Smooth muscle cell of the brain vasculature (primary cell): Measurements from ENCODE around the gene BCHE.
A peak's percentile ranks its signal among the peaks of the same experiment; 100 is the strongest.

Experiments used
- DNase-seq: peaks from one replicate; pipeline ENCODE4 v3.0.0-alpha.2; 2012; ENCODE audit warnings: low read depth, low spot score

BCHE gene

GRCh38 chr3:165837058-165837525 is at the start of gene BCHE:
Gene BCHE (minus strand): TSS chr3:165837423. CDS start chr3:165831033, 6,390 bp downstream.
- peak; percentile 46 for DNase-seq

DNA sequence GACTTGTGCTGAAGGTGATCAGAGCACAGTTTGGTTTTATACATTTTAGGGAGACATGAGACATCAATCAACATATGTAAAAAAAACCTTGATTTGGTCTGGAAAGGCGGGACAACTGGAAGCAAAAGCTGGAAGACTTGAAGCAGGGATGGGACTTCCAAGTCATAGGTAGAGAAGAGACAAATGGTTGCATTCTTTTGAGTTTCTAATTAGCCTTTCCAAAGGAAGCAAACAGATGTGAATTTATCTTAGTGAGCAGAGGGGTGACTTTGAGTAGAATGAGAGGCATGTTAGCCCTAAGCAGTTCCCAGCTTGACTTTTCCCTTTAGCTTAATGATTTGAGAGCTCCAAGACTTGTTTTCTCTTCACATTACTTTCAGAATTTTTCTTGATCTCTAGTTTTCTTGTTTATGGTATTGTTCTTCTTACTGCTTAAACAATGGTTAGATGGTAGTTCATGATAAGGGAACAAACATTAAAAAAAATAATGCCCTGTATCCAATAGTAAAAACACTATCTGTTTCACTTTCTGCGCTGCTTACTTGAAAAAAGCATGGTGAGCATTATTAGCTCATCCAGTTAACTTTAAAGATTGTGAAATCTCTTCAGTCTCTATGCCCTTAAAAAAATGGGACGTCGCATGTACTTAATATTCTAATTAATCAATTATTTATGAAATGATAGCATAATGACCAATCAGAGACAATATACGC is 48.5 kb upstream of the BCHE start:
- no peak for DNase-seq

- DNase-seq = no peak
These were observed 47.3 kb upstream of the BCHE start for GRCh38 chr3:165884518-165884917.

DNA sequence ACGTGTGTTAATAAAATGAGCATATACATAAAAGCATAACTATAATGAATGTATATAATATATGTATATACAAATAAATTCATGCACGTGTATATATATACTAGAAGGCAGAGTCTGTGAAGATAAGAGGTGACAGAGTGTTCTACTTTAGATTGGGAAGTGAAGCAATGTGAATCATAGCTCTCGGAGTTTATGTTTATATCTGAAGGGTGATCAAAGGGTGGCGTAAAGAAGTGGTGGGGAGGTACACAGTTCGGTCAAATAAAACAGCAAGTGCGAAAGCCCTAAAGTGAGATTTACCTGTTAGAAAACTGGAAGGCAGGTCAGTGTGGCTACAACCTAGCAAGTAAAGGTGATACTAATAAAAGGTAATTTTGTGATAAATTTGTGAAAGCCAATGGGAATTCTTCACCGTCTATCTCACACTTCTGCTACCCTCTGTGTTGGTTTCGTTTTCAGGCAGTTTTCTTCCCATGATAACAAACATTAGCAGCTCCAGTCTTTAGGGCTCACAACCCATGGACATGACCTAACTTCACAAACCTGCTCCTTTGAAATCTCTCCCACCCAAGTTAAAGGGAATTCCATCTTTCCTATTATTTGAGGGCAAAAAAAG is 46.7 kb upstream of the BCHE start:
- no peak for DNase-seq

DNA sequence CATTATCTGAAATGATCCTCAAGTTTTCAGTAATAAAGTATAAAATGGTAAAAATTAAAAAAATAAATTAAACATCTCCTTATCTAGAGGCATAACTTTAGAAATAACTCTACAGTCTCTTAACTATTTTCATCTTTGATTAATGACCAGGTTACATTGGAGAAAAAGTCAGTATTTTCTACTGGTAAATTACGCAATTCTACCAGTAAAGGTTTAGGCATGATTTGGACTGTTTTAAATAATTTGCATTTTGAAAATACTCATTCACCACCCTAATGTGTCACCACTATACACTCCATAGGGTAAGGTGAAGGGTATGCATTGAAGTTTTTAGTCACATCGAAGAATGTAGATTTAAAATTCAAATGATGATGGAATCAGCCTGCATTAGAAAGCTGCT is 45.9 kb upstream of the BCHE start:
- no peak for DNase-seq

- DNase-seq = no peak
These were observed 38.4 kb upstream of the BCHE start for GRCh38 chr3:165875644-165876043.

- DNase-seq = no peak
These were observed 37.7 kb upstream of the BCHE start for GRCh38 chr3:165874663-165875489.

DNA sequence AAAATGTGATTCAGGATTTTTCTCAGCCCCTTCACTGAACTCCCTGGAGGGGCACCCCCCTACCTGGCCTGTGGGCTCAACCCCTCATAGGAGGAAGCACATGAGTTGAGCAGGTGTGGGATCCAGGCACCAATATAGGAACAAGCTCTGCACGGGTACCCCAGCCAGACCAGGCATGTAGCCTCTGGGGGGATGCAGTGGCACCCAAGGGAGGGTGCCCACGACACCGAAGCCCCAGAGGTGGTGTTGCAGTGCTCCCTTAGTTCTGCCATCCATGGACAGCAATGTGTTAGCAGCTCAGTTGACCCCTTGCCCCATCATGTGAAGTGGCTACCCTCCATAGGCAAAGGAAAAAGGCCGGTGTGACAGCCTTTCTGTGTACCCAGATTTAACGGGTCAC is 30.9 kb upstream of the BCHE start:
- no peak for DNase-seq

DNA sequence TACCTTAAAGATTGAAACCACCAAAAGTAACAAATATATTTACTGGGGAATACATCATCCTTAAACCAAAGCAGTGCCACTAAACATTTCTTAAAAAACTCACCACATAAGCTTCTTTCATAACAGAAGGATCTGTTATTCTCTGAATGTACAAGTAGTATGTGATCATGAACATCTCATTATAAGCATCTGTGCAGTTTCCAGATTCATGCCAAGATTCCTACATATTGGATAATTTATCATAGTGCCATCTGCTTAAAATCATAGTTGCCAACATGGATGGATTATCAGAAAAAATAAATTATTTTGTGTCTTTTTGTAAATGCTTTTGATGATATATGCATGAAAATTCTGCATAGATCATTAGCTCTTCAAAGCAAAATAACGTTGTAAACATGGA is 21.8 kb upstream of the BCHE start:
- DNase-seq = no peak

GRCh38 chr3:165855581-165855980 is 18.4 kb upstream of the BCHE start:
- DNase-seq = no peak

- no peak for DNase-seq
These were observed 17.5 kb upstream of the BCHE start for GRCh38 chr3:165854696-165855095.

- no peak for DNase-seq
These were observed 15.5 kb upstream of the BCHE start for GRCh38 chr3:165852711-165853110.

DNA sequence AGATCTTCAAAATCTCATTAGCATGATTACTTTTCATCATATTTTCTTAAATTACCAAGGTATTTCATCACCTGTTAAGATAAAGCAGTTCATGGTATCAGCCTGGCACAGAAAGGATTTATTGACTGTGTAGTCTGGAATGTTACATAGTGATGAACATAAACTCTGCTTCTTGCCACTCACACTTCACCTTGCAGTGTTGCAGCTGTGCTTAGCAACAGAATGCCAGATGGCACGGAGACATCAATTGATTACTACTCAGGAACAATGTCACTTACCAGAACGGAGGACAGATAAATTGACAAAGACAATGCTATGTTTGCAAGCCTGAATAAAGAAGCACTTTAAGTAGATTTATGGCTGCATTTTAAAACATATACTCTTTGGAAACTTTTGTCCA is 15.0 kb upstream of the BCHE start:
- no peak for DNase-seq

DNA sequence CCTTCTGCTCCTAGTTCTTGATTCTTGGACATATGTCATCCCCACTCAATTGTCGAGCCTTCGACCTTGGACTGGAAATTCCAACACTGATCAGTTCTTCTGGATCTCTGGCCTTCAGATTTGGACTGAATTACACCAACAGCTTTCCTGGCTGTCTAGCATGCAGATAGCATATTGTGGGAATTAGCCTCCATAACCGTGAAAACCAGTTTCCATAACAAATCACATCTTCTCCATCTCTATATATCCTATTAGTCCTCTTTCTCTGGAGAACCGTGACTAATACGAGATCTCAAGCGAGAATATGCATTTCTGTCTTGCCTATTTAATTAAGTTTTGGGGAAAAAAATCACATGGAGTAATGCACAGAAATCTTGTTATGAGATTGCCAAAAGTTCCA is 8.8 kb upstream of the BCHE start:
- no peak for DNase-seq

GRCh38 chr3:165839296-165840076 is 2.3 kb upstream of the BCHE start:
- DNase-seq = no peak

DNA sequence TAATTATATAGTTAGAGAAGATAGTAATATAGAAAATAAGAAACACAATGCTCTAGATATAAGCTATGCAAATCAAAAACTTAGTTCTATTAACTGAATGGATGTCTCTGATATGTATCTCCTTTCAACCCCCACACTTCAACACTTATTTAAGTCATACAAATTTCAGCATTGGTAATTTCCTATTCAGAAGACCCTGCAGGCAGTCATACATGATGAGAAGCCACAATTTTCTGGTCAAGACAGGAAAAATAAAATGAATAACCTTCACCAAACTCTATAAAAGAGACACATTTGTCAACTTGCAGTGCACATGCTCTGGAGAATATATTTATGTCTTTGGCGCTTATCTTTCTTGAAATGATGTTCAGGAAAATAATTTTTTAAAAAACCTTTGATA is 578 bp upstream of the BCHE start:
- DNase-seq = no peak

- no peak for DNase-seq
These were observed 1.8 kb downstream of the BCHE start for GRCh38 chr3:165835431-165835830.

DNA sequence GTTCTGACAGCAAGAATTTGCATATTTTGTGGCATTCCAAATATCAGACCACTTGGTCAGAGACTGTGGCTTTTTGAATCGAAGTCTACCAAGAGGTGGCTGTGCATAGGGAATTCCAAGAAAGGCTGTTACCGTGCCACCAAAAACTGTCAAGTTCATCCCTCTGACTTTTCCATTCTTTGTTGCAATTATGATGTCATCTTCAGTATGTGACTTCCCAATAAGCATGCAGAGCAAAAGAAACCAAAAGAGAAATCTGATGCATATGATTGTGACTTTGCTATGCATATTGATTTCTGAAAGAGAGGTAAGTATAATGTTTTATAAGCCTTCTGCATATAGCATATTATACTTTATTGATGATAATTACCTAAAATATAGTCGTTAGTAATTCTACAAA is 6.5 kb downstream of the BCHE start:
- no peak for DNase-seq

DNA sequence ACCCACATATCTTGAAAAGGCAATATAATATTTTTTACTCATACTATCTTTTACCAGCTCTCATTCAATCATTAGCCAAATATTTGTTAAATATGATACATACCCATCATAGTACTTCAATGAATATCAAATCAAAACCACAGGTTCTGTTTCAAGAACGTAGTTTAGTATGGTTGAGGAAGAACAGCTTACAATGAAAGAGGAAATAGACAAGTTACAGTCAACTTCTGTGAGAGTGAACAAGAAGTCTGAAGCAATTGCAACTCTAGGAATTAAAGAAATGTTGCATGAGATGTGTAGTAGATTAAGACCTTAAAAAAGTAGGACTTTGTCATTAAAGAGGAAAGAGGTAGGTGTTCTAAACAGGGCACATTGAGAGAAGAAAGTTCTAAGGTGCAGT is 9.3 kb downstream of the BCHE start:
- no peak for DNase-seq

- DNase-seq = no peak
These were observed 10.0 kb downstream of the BCHE start for GRCh38 chr3:165827233-165827632.

DNA sequence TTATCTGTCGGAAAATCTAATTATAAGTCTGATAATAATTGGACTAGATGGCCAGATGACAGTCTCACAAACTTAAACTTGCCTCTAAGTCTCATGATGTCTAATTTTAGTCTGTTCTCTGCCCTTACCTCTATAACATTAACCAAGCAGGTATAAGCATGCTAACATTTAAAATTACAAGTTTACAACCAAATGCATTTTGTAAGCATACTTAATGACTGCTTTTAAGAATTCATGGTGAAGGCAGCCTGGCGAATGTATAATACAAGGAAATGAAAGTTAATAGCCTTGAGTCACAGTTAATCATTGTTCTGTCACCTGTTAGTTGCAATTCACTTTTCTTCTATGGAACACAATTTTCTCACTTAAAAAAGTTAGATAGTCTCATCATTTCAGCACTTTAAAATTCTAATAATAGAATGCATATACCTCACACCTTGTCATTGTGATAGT is 16.5 kb downstream of the BCHE start:
- DNase-seq = no peak
